HL-60 (cell line): Measurements from ENCODE around the gene LRBA.

Source experiments
- CTCF ChIP-seq: IDR thresholded peaks from one replicate; pipeline ENCODE4 v1.5.1; 2011; ENCODE audit warnings: low read length, control low read depth, inconsistent platforms; ENCODE audit not compliant: insufficient read depth
- TF ChIP-seq, protein P1 (sequence below): IDR thresholded peaks from 2 replicates; pipeline ENCODE4 v1.6.1; 2012; ENCODE audit warnings: low read depth; ENCODE audit not compliant: insufficient replicate concordance

GRCh38 chr4:150395872-150396271 lies 619.2 kb downstream of the LRBA start:
- TF ChIP-seq CTCF: no peak
- TF ChIP-seq, protein P1, sequence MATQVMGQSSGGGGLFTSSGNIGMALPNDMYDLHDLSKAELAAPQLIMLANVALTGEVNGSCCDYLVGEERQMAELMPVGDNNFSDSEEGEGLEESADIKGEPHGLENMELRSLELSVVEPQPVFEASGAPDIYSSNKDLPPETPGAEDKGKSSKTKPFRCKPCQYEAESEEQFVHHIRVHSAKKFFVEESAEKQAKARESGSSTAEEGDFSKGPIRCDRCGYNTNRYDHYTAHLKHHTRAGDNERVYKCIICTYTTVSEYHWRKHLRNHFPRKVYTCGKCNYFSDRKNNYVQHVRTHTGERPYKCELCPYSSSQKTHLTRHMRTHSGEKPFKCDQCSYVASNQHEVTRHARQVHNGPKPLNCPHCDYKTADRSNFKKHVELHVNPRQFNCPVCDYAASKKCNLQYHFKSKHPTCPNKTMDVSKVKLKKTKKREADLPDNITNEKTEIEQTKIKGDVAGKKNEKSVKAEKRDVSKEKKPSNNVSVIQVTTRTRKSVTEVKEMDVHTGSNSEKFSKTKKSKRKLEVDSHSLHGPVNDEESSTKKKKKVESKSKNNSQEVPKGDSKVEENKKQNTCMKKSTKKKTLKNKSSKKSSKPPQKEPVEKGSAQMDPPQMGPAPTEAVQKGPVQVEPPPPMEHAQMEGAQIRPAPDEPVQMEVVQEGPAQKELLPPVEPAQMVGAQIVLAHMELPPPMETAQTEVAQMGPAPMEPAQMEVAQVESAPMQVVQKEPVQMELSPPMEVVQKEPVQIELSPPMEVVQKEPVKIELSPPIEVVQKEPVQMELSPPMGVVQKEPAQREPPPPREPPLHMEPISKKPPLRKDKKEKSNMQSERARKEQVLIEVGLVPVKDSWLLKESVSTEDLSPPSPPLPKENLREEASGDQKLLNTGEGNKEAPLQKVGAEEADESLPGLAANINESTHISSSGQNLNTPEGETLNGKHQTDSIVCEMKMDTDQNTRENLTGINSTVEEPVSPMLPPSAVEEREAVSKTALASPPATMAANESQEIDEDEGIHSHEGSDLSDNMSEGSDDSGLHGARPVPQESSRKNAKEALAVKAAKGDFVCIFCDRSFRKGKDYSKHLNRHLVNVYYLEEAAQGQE: no peak
